HCT116 (cell line): Measurements from ENCODE around the gene GFOD2. TPM values are rescaled to one million over a fixed set of nuclear protein-coding genes. Genes with fewer than 3 reads are reported as not detected.

ENCODE experiments used
- ATAC-seq: fragments of 200-7000 bp; cut with Tn5 transposase; 2 replicates; pipeline ENCODE4 v1.9.1; 2020; ENCODE audit warnings: mild to moderate bottlenecking, moderate library complexity
- BruUV-seq: library from RNA; stranded (reverse); fragments of 400-500 nt; replicated peaks from 2 replicates; lab custom pipeline; 2021; lab: Mats Ljungman, UMichigan
- CTCF ChIA-PET: fragments of 300-600 bp; sonication (Branson Sonifier 250); formaldehyde crosslinking; loops from one replicate; lab custom pipeline; 2021; ENCODE audit warnings: antibody characterized with exemption; lab: Charles Lee
- POLR2A ChIA-PET: fragments of 300-600, 350-600 bp; sonication (Branson Sonifier 250); formaldehyde crosslinking; loops from one replicate; lab custom pipeline; 2021; ENCODE audit warnings: antibody characterized with exemption; lab: Charles Lee
- RAD21 ChIA-PET, 2 experiments: fragments of 300-600 bp; sonication (Branson Sonifier 250); formaldehyde crosslinking; loops; one replicate each; lab custom pipeline; 2023; ENCODE audit warnings: low total read pairs in 2 of 2; ENCODE audit not compliant: uncharacterized antibody in 2 of 2, unreplicated experiment in 2 of 2, low non-redundant PET in 1 of 2; lab: Charles Lee
- DNase-seq: peaks from one replicate; pipeline ENCODE4 v3.0.0-alpha.2; 2010; ENCODE audit warnings: low read depth, low spot score
- H2AFZ ChIP-seq: fragments of 200-600 bp; shearing (Covaris generic), sonication (generic); 2 replicates; pipeline ENCODE4 v1.6.1; 2017; ENCODE audit warnings: low read depth, mixed run types, mixed read lengths, antibody characterized with exemption, low read length; ENCODE audit not compliant: poor library complexity, severe bottlenecking
- H3K27ac ChIP-seq: 2 replicates; pipeline ENCODE4 v1.5.1; 2012; ENCODE audit warnings: low read depth, low read length
- H3K27me3 ChIP-seq: fragments of 200-600 bp; sonication (generic); 2 replicates; pipeline ENCODE4 v1.6.1; 2016; ENCODE audit warnings: mixed run types, low read length, mixed read lengths; ENCODE audit not compliant: insufficient read depth
- H3K36me3 ChIP-seq, 2 experiments: fragments of 200-500 bp in 1 of 2; fragments of 200-600 bp in 1 of 2; sonication (Bioruptor generic) in 1 of 2; sonication (generic) in 1 of 2; 2 replicates each; pipeline versions ENCODE4 v1.5.1 to v1.6.1; 2014 to 2016; ENCODE audit warnings: low read length in 2 of 2, inconsistent platforms in 1 of 2, mixed read lengths in 1 of 2, mixed run types in 1 of 2; ENCODE audit not compliant: insufficient read depth in 2 of 2, control insufficient read depth in 1 of 2
- H3K4me1 ChIP-seq, 2 experiments: fragments of 200-600 bp in 1 of 2; sonication (generic) in 1 of 2; 2 replicates each; pipeline versions ENCODE4 v1.5.1 to v1.6.1; 2012 to 2017; ENCODE audit warnings: low read length in 2 of 2, inconsistent platforms in 1 of 2, mild to moderate bottlenecking in 1 of 2, mixed read lengths in 1 of 2, mixed run types in 1 of 2, moderate library complexity in 1 of 2; ENCODE audit not compliant: insufficient read depth in 2 of 2, control insufficient read depth in 1 of 2
- H3K4me2 ChIP-seq: fragments of 200-600 bp; sonication (generic); 2 replicates; pipeline ENCODE4 v1.6.1; 2017; ENCODE audit warnings: mixed run types, low read length, mixed read lengths
- H3K4me3 ChIP-seq, 2 experiments: fragments of 200-600 bp in 1 of 2; sonication (generic) in 1 of 2; replicated peaks in 1 of 2; 2 replicates each; pipeline ENCODE4 v1.5.1; 2011 to 2016; ENCODE audit warnings: low read length in 2 of 2, control low read depth in 1 of 2, low read depth in 1 of 2, mild to moderate bottlenecking in 1 of 2, mixed read lengths in 1 of 2, mixed run types in 1 of 2
- H3K79me2 ChIP-seq: fragments of 200-600 bp; sonication (generic); 2 replicates; pipeline ENCODE4 v1.6.1; 2017; ENCODE audit warnings: mild to moderate bottlenecking, mixed run types, low read length, moderate library complexity, mixed read lengths; ENCODE audit not compliant: insufficient read depth
- H3K9ac ChIP-seq: fragments of 200-600 bp; sonication (generic); 2 replicates; pipeline ENCODE4 v1.6.1; 2016; ENCODE audit warnings: low read length, mixed read lengths
- H3K9me2 ChIP-seq: fragments of 200-600 bp; sonication (generic), shearing (Covaris generic); 2 replicates; pipeline ENCODE4 v1.6.1; 2017; ENCODE audit warnings: mixed run types, mild to moderate bottlenecking, moderate library complexity; ENCODE audit not compliant: insufficient read depth
- H3K9me3 ChIP-seq, 2 experiments: fragments of 200-500 bp in 1 of 2; fragments of 200-600 bp in 1 of 2; sonication (Bioruptor generic) in 1 of 2; sonication (generic) in 1 of 2; 2 replicates each; pipeline ENCODE4 v1.6.1; 2014 to 2017; ENCODE audit warnings: low read length in 2 of 2, mixed read lengths in 2 of 2, inconsistent platforms in 1 of 2, low read depth in 1 of 2, mild to moderate bottlenecking in 1 of 2, mixed run types in 1 of 2, moderate library complexity in 1 of 2; ENCODE audit not compliant: control insufficient read depth in 1 of 2, insufficient read depth in 1 of 2
- H4K20me1 ChIP-seq: fragments of 200-600 bp; sonication (generic), shearing (Covaris generic); 2 replicates; pipeline ENCODE4 v1.6.1; 2017; ENCODE audit warnings: mixed run types, mild to moderate bottlenecking, moderate library complexity; ENCODE audit not compliant: insufficient read depth
- CBX3 ChIP-seq: IDR thresholded peaks from 2 replicates; pipeline ENCODE4 v1.6.1; 2012; ENCODE audit warnings: low read depth
- CEBPB ChIP-seq: IDR thresholded peaks from 2 replicates; pipeline ENCODE4 v1.6.1; 2012; ENCODE audit warnings: low read depth
- CTCF ChIP-seq, 3 experiments: fragments of 200-600 bp in 1 of 3; sonication (generic) in 1 of 3; IDR thresholded peaks in 2 of 3; conservative IDR thresholded peaks in 1 of 3; 2 replicates each; pipeline ENCODE4 v1.5.1; 2012 to 2017; ENCODE audit warnings: low read depth in 2 of 3, low read length in 2 of 3, antibody characterized with exemption in 1 of 3, borderline replicate concordance in 1 of 3, control low read depth in 1 of 3, mild to moderate bottlenecking in 1 of 3, mixed read lengths in 1 of 3, mixed run types in 1 of 3, moderate library complexity in 1 of 3; ENCODE audit not compliant: insufficient read depth in 1 of 3
- EGR1 ChIP-seq: IDR thresholded peaks from 2 replicates; pipeline ENCODE4 v1.6.1; 2012; ENCODE audit warnings: low read depth
- ELF1 ChIP-seq: IDR thresholded peaks from 2 replicates; pipeline ENCODE4 v1.6.1; 2012; ENCODE audit warnings: low read depth, borderline replicate concordance
- EZH2 ChIP-seq: fragments of 200-600 bp; sonication (generic); IDR thresholded peaks from 2 replicates; pipeline ENCODE4 v1.6.1; 2017; ENCODE audit warnings: antibody characterized with exemption, mixed run types
- EZH2phosphoT487 ChIP-seq: fragments of 200-600 bp; IDR thresholded peaks from 2 replicates; pipeline ENCODE4 v1.6.1; 2018; ENCODE audit warnings: antibody characterized with exemption, borderline replicate concordance
- FOSL1 ChIP-seq: IDR thresholded peaks from 2 replicates; pipeline ENCODE4 v1.6.1; 2012; ENCODE audit warnings: low read depth
- MAX ChIP-seq: IDR thresholded peaks from 2 replicates; pipeline ENCODE4 v1.6.1; 2012
- POLR2A ChIP-seq: IDR thresholded peaks from 2 replicates; pipeline ENCODE4 v1.7.0; 2011; ENCODE audit warnings: borderline replicate concordance; ENCODE audit not compliant: insufficient read depth, insufficient read length; ENCODE audit errors: extremely low read depth
- POLR2AphosphoS5 ChIP-seq: IDR thresholded peaks from 2 replicates; pipeline ENCODE4 v1.6.1; 2011; ENCODE audit warnings: mild to moderate bottlenecking, low read depth, low read length, moderate library complexity
- RAD21 ChIP-seq: IDR thresholded peaks from 2 replicates; pipeline ENCODE4 v1.6.1; 2012; ENCODE audit warnings: low read depth, mild to moderate bottlenecking
- SIN3A ChIP-seq: IDR thresholded peaks from 2 replicates; pipeline ENCODE4 v1.6.1; 2012; ENCODE audit warnings: low read depth
- SRF ChIP-seq: IDR thresholded peaks from 2 replicates; pipeline ENCODE4 v1.6.1; 2012; ENCODE audit warnings: low read depth
- YY1 ChIP-seq: IDR thresholded peaks from 2 replicates; pipeline ENCODE4 v1.6.1; 2011; ENCODE audit warnings: low read length, low read depth, moderate library complexity, mild to moderate bottlenecking; ENCODE audit not compliant: insufficient replicate concordance; ENCODE audit errors: extremely low read depth
- ZBTB33 ChIP-seq: IDR thresholded peaks from 2 replicates; pipeline ENCODE4 v1.6.1; 2011; ENCODE audit warnings: mild to moderate bottlenecking, low read length, moderate library complexity; ENCODE audit not compliant: insufficient replicate concordance; ENCODE audit errors: extremely low read depth
- ZNF274 ChIP-seq: fragments of 200-500 bp; sonication (Bioruptor generic); IDR thresholded peaks from 2 replicates; pipeline ENCODE4 v1.6.1; 2014; ENCODE audit warnings: mild to moderate bottlenecking, low read depth, low read length, inconsistent platforms
- intact Hi-C: fragments of 100-400 bp; cut with micrococcal nuclease; formaldehyde crosslinking; loops from 2 replicates; pipeline ENCODE4 v1.10.0; 2022
- total RNA-seq: library from RNA; stranded (reverse); gene quantifications from one replicate; pipeline ENCODE4 v1.2.1, GENCODE V29; 2021; ENCODE audit not compliant: unreplicated experiment

Gene GFOD2
- total RNA-seq, 1 experiment from 2014 or later, result 17.4 TPM

GRCh38 chr16:67662653-67663010 lies 56.5 kb downstream of the GFOD2 start:
- ATAC-seq (no peak), DNase-seq (no peak)
- Histone ChIP-seq H3K4me2 (no peak overlapping the region), H3K9ac (no peak overlapping the region), H3K27ac (no peak overlapping the region), H3K4me3 (no peak overlapping the region), H4K20me1 (no peaks in the 10 kb centered on the region), H3K36me3 (peaks cover 0 to 2% of the 10 kb centered on the region in 2 experiments; a peak in 1 of 4 replicates), H3K4me1 (peaks cover 8 to 48% of the 10 kb centered on the region in 2 experiments; a peak in 3 of 4 replicates), H3K9me2 (no peaks in the 10 kb centered on the region), H3K27me3 (no peaks in the 10 kb centered on the region), H3K79me2 (peaks cover 24% of the 10 kb centered on the region; the same call in 1 of the 2 replicates), H3K9me3 (no peaks in the 10 kb centered on the region), H2AFZ (no peak overlapping the region)
- no TSS peak for BruUV-seq
- no peak for TF ChIP-seq ZBTB33
- TF ChIP-seq ELF1, result no peak
- no peak for TF ChIP-seq RAD21
- no peak for TF ChIP-seq SRF
- TF ChIP-seq POLR2A, result no peak
- TF ChIP-seq EZH2, result no peak
- no peak for TF ChIP-seq FOSL1
- TF ChIP-seq EGR1, result no peak
- no peak for TF ChIP-seq CTCF (IDR thresholded peaks at IDR 0.05 in 2 of 3, conservative IDR thresholded peaks at IDR 0.05 in 1 of 3; ENCODE audit: borderline replicate concordance in 1 of 3, insufficient read depth in 1 of 3, low read depth in 2 of 3, low read length in 2 of 3)
- TF ChIP-seq EZH2phosphoT487, result no peak
- no peak for TF ChIP-seq SIN3A
- TF ChIP-seq POLR2AphosphoS5, result no peak
- no peak for TF ChIP-seq CBX3
- no peak for TF ChIP-seq YY1
- TF ChIP-seq MAX, result no peak
- TF ChIP-seq CEBPB, result no peak
- TF ChIP-seq ZNF274, result no peak
- intact Hi-C loops, result loop anchor here (10.0 kb wide), 1 partner anchor 708 kb away; no protein-coding TSS in a partner anchor
- CTCF ChIA-PET, result interaction anchor here (1.1 to 2.0 kb wide), 3 partner anchors 10 to 142 kb away, joined by 3 to 13 read pairs (median 5); no protein-coding TSS in a partner anchor
- RAD21 ChIA-PET, result no interaction called here
- POLR2A ChIA-PET, result no interaction called here
